Glutamatergic neuron (in vitro differentiated cells): Measurements from ENCODE around the gene TMEM134. TPM values are rescaled to one million over a fixed set of nuclear protein-coding genes. Genes with fewer than 3 reads are reported as not detected.

ENCODE experiments used
- DNase-seq: peaks from one replicate; pipeline ENCODE4 v3.0.0; 2022
- H3K27ac Mint-ChIP-seq: one replicate; pipeline ENCODE4 v1.8.0; 2020; ENCODE audit warnings: mild to moderate bottlenecking, mixed read lengths, inconsistent platforms; ENCODE audit not compliant: unreplicated experiment
- H3K27me3 Mint-ChIP-seq: one replicate; pipeline ENCODE4 v1.8.0; 2020; ENCODE audit warnings: mild to moderate bottlenecking, moderate library complexity, mixed read lengths, inconsistent platforms; ENCODE audit not compliant: unreplicated experiment
- H3K36me3 Mint-ChIP-seq: one replicate; pipeline ENCODE4 v1.8.0; 2020; ENCODE audit warnings: mild to moderate bottlenecking, mixed read lengths, inconsistent platforms; ENCODE audit not compliant: unreplicated experiment
- H3K4me1 Mint-ChIP-seq: one replicate; pipeline ENCODE4 v1.8.0; 2020; ENCODE audit warnings: mild to moderate bottlenecking, low read depth, mixed read lengths, inconsistent platforms; ENCODE audit not compliant: unreplicated experiment
- H3K4me3 Mint-ChIP-seq: one replicate; pipeline ENCODE4 v1.8.0; 2020; ENCODE audit warnings: mild to moderate bottlenecking, mixed read lengths, inconsistent platforms; ENCODE audit not compliant: unreplicated experiment
- H3K9me3 Mint-ChIP-seq: one replicate; pipeline ENCODE4 v1.8.0; 2020; ENCODE audit warnings: mild to moderate bottlenecking, moderate library complexity, mixed read lengths, inconsistent platforms; ENCODE audit not compliant: unreplicated experiment
- CTCF ChIP-seq: fragments of 200-600 bp; sonication (generic); IDR thresholded peaks from one replicate; pipeline ENCODE4 v1.5.0; 2021; ENCODE audit not compliant: partially characterized antibody, unreplicated experiment
- total RNA-seq: library from RNA; stranded (reverse); fragmentation: NEBNext Ultra II Directional; extraction: Animal tissue kit (Norgen Biotek cat#: 25700); gene quantifications from one replicate; pipeline ENCODE4 v1.2.1, GENCODE V29; 2021; ENCODE audit not compliant: unreplicated experiment

The TMEM134 gene
- total RNA-seq, 1 donor from 2014 or later = 41.9 TPM

- Mint-ChIP-seq H3K9me3 (peaks cover 5% of the 10 kb centered on the region), H3K4me3 (peak overlapping the region; percentile 70), H3K27ac (no peak overlapping the region), H3K4me1 (no peaks in the 10 kb centered on the region), H3K36me3 (no peaks in the 10 kb centered on the region), H3K27me3 (peaks cover 9% of the 10 kb centered on the region)
- TF ChIP-seq CTCF = no peak
- DNase-seq = no peak
These were observed 47.5 kb downstream of the TMEM134 start for GRCh38 chr11:67421430-67422031.

- TF ChIP-seq CTCF = no peak
- DNase-seq = peak; percentile 99
- peaks cover 16% of the 10 kb centered on the region for H3K27me3 Mint-ChIP-seq
- H3K36me3 Mint-ChIP-seq = no peaks in the 10 kb centered on the region
- H3K27ac Mint-ChIP-seq = no peak overlapping the region
- peak overlapping the region; percentile 70 for H3K4me3 Mint-ChIP-seq
- H3K4me1 Mint-ChIP-seq = no peaks in the 10 kb centered on the region
- peaks cover 4% of the 10 kb centered on the region for H3K9me3 Mint-ChIP-seq
These were observed 48.2 kb downstream of the TMEM134 start for GRCh38 chr11:67420646-67421429.

GRCh38 chr11:67420147-67420645, 48.9 kb downstream of the TMEM134 start:
- H3K4me1 Mint-ChIP-seq = no peaks in the 10 kb centered on the region
- peak overlapping the region; percentile 73 for H3K4me3 Mint-ChIP-seq
- peaks cover 16% of the 10 kb centered on the region for H3K27me3 Mint-ChIP-seq
- no peak for TF ChIP-seq CTCF
- no peak for DNase-seq
- H3K27ac Mint-ChIP-seq = no peak overlapping the region
- no peaks in the 10 kb centered on the region for H3K36me3 Mint-ChIP-seq
- peaks cover 2% of the 10 kb centered on the region for H3K9me3 Mint-ChIP-seq

- DNase-seq = no peak
- Mint-ChIP-seq H3K9me3 (peaks cover 2% of the 10 kb centered on the region), H3K27me3 (peaks cover 16% of the 10 kb centered on the region), H3K36me3 (no peaks in the 10 kb centered on the region), H3K27ac (no peak overlapping the region), H3K4me3 (no peak overlapping the region), H3K4me1 (no peaks in the 10 kb centered on the region)
- no peak for TF ChIP-seq CTCF
These were observed 49.6 kb downstream of the TMEM134 start for GRCh38 chr11:67419325-67420049.
